ENCODE results near the gene PLPP4. TPM values are rescaled to one million over a fixed set of nuclear protein-coding genes. Genes with fewer than 3 reads are reported as not detected.

Gene PLPP4
- total and polyA plus RNA-seq, 2 of the 13 experiments (the other 11 are each of a cell fraction or from before 2014, with no cell fraction given) = not detected

GRCh38 chr10:120513307-120513796 is 56.3 kb downstream of the PLPP4 start (continued):
- no peak for TF ChIP-seq BCL6 (CRISPR knock-in tag; IDR thresholded peaks at IDR 0.05)
- no peak for TF ChIP-seq CHD2 (IDR thresholded peaks at IDR 0.05; ENCODE audit: low read depth, low read length)
- TF ChIP-seq RXRB (CRISPR knock-in tag; IDR thresholded peaks at IDR 0.05; ENCODE audit: borderline replicate concordance) = no peak
- no peak for TF ChIP-seq KDM6A (CRISPR knock-in tag; IDR thresholded peaks at IDR 0.05; ENCODE audit: low read depth)
- no peak for TF ChIP-seq KMT2A (CRISPR knock-in tag; IDR thresholded peaks at IDR 0.05)

- no peak overlapping the region for H3K4me3 ChIP-seq (replicated peaks in 1 of 3; ENCODE audit: insufficient read depth in 1 of 3, low read depth in 2 of 3, low read length in 3 of 3)
- no peak overlapping the region for H3K4me2 ChIP-seq (ENCODE audit: low read depth, low read length)
- peak; percentile 59; the same call in 2 of the 3 replicates for ATAC-seq
- no TSS peak for BruUV-seq (replicated peaks)
- no peak overlapping the region for H2AFZ ChIP-seq (ENCODE audit: low read length)
- no peak overlapping the region for H3K9ac ChIP-seq (ENCODE audit: insufficient read depth, low read depth, low read length)
- 25% methylated on average over 11 of the region's 11 CpGs for WGBS (ENCODE audit: low lambda C conversion rate)
- no peaks in the 10 kb centered on the region for H4K20me1 ChIP-seq (ENCODE audit: insufficient read depth, low read length)
- no peaks in the 10 kb centered on the region for H3K4me1 ChIP-seq (ENCODE audit: insufficient read depth, low read length)
- no peak for FAIRE-seq
- no peaks in the 10 kb centered on the region for H3K27me3 ChIP-seq (ENCODE audit: control insufficient read depth in 1 of 2, insufficient read depth in 2 of 2, low read length in 2 of 2)
- DNase-seq (ENCODE audit: low spot score) = peak; percentile 24
- H3K9me3 ChIP-seq (ENCODE audit: low read length) = no peaks in the 10 kb centered on the region
- intact Hi-C loops (cut with micrococcal nuclease; ENCODE audit: unreplicated experiment) (no loop called here), in situ Hi-C loops (cut with HindIII; ENCODE audit: extremely low pct_ligation_motif_present, low pct_unique_long_range_greater_than_20kb) (no loop called here)
- ChIA-PET POLR2A (no interaction called here), CTCF (ENCODE audit: low intra/inter-chr PET ratio, low total read pairs) (no interaction called here)
- H3K36me3 ChIP-seq (replicated peaks in 1 of 2; ENCODE audit: control insufficient read depth in 1 of 2, insufficient read depth in 2 of 2, low read length in 2 of 2) = no peaks in the 10 kb centered on the region
- H3K79me2 ChIP-seq (ENCODE audit: insufficient read depth, low read length) = no peaks in the 10 kb centered on the region
- no peak overlapping the region for H3K27ac ChIP-seq (ENCODE audit: extremely low read length, insufficient read depth, low read length)
- no peak for TF ChIP-seq ZNF503 (CRISPR knock-in tag; IDR thresholded peaks at IDR 0.05)
- 0 out of 2 replicates have a peak, but pooled peaks have one; percentile 35 for TF ChIP-seq ZFP37 (CRISPR knock-in tag; IDR thresholded peaks at IDR 0.05; ENCODE audit: borderline replicate concordance)
- TF ChIP-seq YY1 (IDR thresholded peaks at IDR 0.05; ENCODE audit: insufficient read depth, insufficient replicate concordance, low read depth, low read length) = no peak
- no peak for TF ChIP-seq NR0B2 (CRISPR knock-in tag; IDR thresholded peaks at IDR 0.05)
- no peak for TF ChIP-seq RFX1 (IDR thresholded peaks at IDR 0.05)
- no peak for TF ChIP-seq BCLAF1 (IDR thresholded peaks at IDR 0.05)
- no peak for TF ChIP-seq ZMYM4 (CRISPR knock-in tag; IDR thresholded peaks at IDR 0.05)
- 0 out of 2 replicates have a peak, but pooled peaks have one; percentile 65 for TF ChIP-seq ZFYVE20 (CRISPR knock-in tag; IDR thresholded peaks at IDR 0.05; ENCODE audit: borderline replicate concordance, low read depth)
- no peak for TF ChIP-seq ZNF777 (CRISPR knock-in tag; IDR thresholded peaks at IDR 0.05)
- TF ChIP-seq ZBTB3 (CRISPR knock-in tag; IDR thresholded peaks at IDR 0.05; ENCODE audit: borderline replicate concordance, low read depth) = no peak
- no peak for TF ChIP-seq TFE3 (CRISPR knock-in tag; IDR thresholded peaks at IDR 0.05)
Observed at GRCh38 chr10:120514035-120514620, 57.1 kb downstream of the PLPP4 start.

Data from HepG2 (cell line).